Gastroesophageal sphincter (tissue), 4 donors: Measurements from ENCODE around the gene DIP2C. TPM values are rescaled to one million over a fixed set of nuclear protein-coding genes. Genes with fewer than 3 reads are reported as not detected.
"Not testable (repeated sequence)": the region's sequence is repeated elsewhere in the genome, so short reads cannot be mapped to it uniquely, and the experiment has no call there.

Experiments
- ATAC-seq: fragments of 150-250 bp; one replicate; pipeline ENCODE4 v1.9.1; 2016; ENCODE audit warnings: mild to moderate bottlenecking, moderate library complexity
- H3K27ac ChIP-seq, 4 donors: fragments of 200-600 bp; sonication (generic) in 3 of 4; 1 replicate in 3 of 4; 2 replicates in 1 of 4; pipeline ENCODE4 v1.5.1; 2016 to 2019
- H3K27me3 ChIP-seq: fragments of 200-600 bp; sonication (generic); one replicate; pipeline ENCODE4 v1.5.1; 2019
- H3K36me3 ChIP-seq, 2 donors: fragments of 200-600 bp; sonication (generic); one replicate each; pipeline ENCODE4 v1.5.1; 2019; ENCODE audit warnings: control low read depth in 1 of 2
- H3K4me1 ChIP-seq, 3 donors: fragments of 200-600 bp; sonication (generic); 1 replicate in 2 of 3; 2 replicates in 1 of 3; pipeline ENCODE4 v1.5.1; 2016 to 2019; ENCODE audit warnings: control low read depth in 2 of 3
- H3K4me3 ChIP-seq, 2 donors: fragments of 200-600 bp; sonication (generic); one replicate each; pipeline ENCODE4 v1.5.1; 2019; ENCODE audit warnings: mild to moderate bottlenecking in 1 of 2, moderate library complexity in 1 of 2
- H3K9me3 ChIP-seq, 3 donors: fragments of 200-600 bp; sonication (generic); one replicate each; pipeline ENCODE4 v1.5.1; 2017 to 2019; ENCODE audit warnings: control low read depth in 2 of 3
- EP300 ChIP-seq: sonication (generic); formaldehyde crosslinking; IDR thresholded peaks from one replicate; pipeline ENCODE4 v1.6.1; 2017; ENCODE audit warnings: antibody characterized with exemption, mild to moderate bottlenecking
- POLR2A ChIP-seq, 2 donors: fragments of 450-650 bp; IDR thresholded peaks; one replicate each; pipeline ENCODE4 v1.6.1; 2017; ENCODE audit warnings: antibody characterized with exemption in 2 of 2, mild to moderate bottlenecking in 2 of 2, moderate library complexity in 1 of 2
- POLR2AphosphoS5 ChIP-seq: sonication (generic); formaldehyde crosslinking; IDR thresholded peaks from one replicate; pipeline ENCODE4 v1.6.1; 2017; ENCODE audit warnings: antibody characterized with exemption
- WGBS, 2 donors: methylation state at CpG; one replicate each; pipeline ENCODE4 v1.1.5; 2018; ENCODE audit warnings: low coverage in 1 of 2; 5-methylcytosine and 5-hydroxymethylcytosine counted together
- total RNA-seq, 4 donors: library from RNA; depleted of rRNA; stranded (reverse); fragments of >200 nt; gene quantifications; one replicate each; pipeline ENCODE4 v1.1.0, GENCODE V29; 2016
- TF ChIP-seq, protein P1 (sequence below), 4 experiments: fragments of 200-600 bp in 2 of 4; fragments of 450-650 bp in 2 of 4; sonication (generic) in 1 of 4; IDR thresholded peaks; one replicate each; pipeline ENCODE4 v1.5.1; 2017 to 2019; ENCODE audit warnings: antibody characterized with exemption in 4 of 4, mild to moderate bottlenecking in 2 of 4, moderate library complexity in 2 of 4

Gene DIP2C
- total RNA-seq, 4 donors from 2014 or later: 40.8 to 73.8 (median 47.7) TPM

DNA sequence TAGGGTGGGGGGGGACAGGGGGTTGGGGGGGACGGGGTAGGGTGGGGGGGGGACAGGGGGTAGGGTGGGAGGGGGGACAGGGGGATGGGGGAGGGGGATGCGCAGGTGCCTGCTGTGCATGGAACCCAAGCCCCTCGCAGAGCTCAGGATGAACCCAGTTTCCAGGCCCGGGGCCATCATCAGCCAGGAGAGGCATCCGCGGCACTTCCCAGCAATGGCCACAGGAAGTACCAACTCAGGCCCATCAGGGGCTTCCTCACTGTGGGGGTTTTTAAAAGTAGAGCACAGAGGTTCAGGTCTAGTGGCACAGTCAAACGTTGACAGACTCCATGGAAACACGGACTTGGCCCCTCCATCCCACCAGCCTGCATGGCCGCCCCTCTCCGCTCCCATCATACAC is 172.7 kb downstream of the DIP2C start:
- Histone ChIP-seq H3K36me3 (peaks cover 0 to 8% of the 10 kb centered on the region in 2 donors), H3K4me1 (peaks cover 0 to 83% (median 17%) of the 10 kb centered on the region in 3 donors), H3K27ac (peak overlapping the region in 3 of 4 donors; percentile 10 to 55 (median 14)), H3K4me3 (no peak overlapping the region), H3K27me3 (no peaks in the 10 kb centered on the region), H3K9me3 (no peaks in the 10 kb centered on the region)
- ATAC-seq: no peak
- TF ChIP-seq POLR2AphosphoS5 (no peak), EP300 (no peak), POLR2A (IDR thresholded peaks at IDR 0.05) (no peak)
- TF ChIP-seq, protein P1, sequence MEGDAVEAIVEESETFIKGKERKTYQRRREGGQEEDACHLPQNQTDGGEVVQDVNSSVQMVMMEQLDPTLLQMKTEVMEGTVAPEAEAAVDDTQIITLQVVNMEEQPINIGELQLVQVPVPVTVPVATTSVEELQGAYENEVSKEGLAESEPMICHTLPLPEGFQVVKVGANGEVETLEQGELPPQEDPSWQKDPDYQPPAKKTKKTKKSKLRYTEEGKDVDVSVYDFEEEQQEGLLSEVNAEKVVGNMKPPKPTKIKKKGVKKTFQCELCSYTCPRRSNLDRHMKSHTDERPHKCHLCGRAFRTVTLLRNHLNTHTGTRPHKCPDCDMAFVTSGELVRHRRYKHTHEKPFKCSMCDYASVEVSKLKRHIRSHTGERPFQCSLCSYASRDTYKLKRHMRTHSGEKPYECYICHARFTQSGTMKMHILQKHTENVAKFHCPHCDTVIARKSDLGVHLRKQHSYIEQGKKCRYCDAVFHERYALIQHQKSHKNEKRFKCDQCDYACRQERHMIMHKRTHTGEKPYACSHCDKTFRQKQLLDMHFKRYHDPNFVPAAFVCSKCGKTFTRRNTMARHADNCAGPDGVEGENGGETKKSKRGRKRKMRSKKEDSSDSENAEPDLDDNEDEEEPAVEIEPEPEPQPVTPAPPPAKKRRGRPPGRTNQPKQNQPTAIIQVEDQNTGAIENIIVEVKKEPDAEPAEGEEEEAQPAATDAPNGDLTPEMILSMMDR (IDR thresholded peaks at IDR 0.05): no peak
- WGBS, 2 donors: 58 to 95% methylated on average over 4 of the region's 10 CpGs

DNA sequence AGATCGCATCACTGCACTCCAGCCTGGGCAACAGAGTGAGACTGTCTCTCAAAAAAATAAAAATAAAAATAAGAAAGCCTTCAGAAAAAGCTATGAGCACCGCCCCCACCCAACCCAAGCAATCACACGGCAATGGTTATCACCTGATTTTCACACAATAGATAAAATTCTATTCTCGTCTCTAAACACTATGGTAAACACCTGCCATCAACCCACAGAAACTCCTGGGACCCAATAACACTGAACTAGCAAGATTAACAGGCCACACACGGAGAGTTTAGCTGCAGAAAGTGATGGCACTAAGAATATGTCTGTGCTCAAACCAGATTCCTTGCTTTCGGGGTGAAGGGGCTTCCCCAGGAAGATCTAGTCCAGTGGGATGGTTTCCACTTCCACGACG is 173.8 kb downstream of the DIP2C start:
- H3K4me1 ChIP-seq: peaks cover 0 to 83% (median 25%) of the 10 kb centered on the region in 3 donors
- H3K27ac ChIP-seq: peak overlapping the region in 2 of 4 donors; percentile 78 to 86
- H3K36me3 ChIP-seq: peaks cover 0 to 8% of the 10 kb centered on the region in 2 donors
- ATAC-seq: no peak
- H3K27me3 ChIP-seq: no peaks in the 10 kb centered on the region
- no peak for TF ChIP-seq POLR2AphosphoS5
- no peak overlapping the region for H3K4me3 ChIP-seq
- WGBS, 2 donors: 93 to 100% methylated on average over 1 to 5 of the region's 8 CpGs
- no peaks in the 10 kb centered on the region for H3K9me3 ChIP-seq

DNA sequence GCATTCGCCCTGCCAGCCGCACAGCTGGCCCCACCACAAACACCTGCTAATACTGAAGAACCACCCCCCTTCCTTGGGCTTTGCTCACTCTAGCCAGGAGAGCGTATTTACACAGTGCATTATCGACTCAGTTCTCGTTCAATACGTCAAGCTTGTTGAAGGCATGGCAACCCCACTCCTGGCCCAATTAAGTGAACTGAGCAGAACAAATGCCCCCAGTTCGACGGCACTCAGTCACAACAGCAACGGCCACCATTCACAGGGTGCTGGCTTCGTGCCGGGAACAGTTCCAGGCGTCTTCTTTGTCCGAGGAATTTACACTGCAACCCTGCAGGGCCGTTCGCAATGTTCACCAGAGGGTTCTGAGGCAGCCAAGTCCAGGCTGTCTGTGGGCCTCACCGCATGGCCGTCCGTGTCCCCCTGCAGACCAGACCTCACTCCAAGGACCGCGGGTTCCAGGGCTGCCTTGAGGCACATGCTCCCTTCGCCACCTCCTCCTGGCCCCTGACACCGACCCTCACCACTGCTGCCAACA is 175.3 kb downstream of the DIP2C start:
- no peaks in the 10 kb centered on the region for H3K9me3 ChIP-seq
- 69 to 83% methylated on average over 4 to 18 of the region's 22 CpGs for WGBS, 2 donors
- H3K36me3 ChIP-seq: peaks cover 0 to 5% of the 10 kb centered on the region in 2 donors
- H3K27me3 ChIP-seq: no peaks in the 10 kb centered on the region
- peak overlapping the region in 3 of 4 donors; percentile 43 to 86 (median 78) for H3K27ac ChIP-seq
- H3K4me3 ChIP-seq: no peak overlapping the region
- ATAC-seq: no peak
- TF ChIP-seq POLR2A (IDR thresholded peaks at IDR 0.05): no peak
- no peak for TF ChIP-seq POLR2AphosphoS5
- TF ChIP-seq, protein P1 (IDR thresholded peaks at IDR 0.05): no peak
- TF ChIP-seq EP300: no peak
- peaks cover 0 to 84% (median 36%) of the 10 kb centered on the region in 3 donors for H3K4me1 ChIP-seq

DNA sequence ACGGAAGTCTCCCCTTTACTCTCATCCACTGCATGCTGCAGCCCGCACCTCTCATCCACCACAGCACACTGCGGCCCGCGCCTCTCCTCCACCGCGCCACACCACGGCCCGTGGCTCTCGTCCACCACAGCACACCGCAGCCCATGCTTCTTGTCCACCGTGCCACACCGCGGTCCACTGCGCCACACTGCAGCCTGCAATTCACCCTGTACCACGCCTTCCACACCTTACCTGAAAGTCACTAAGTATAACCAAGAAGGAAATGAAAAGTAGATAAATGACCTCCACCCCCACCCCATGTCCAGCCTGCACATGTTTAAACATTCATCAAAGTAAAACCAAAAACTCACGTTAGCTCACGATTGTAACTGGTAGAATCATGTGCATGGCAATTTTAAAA is 176.1 kb downstream of the DIP2C start:
- Histone ChIP-seq H3K9me3 (no peaks in the 10 kb centered on the region), H3K27ac (peak overlapping the region in 2 of 4 donors; percentile 78 to 86), H3K4me3 (no peak overlapping the region), H3K27me3 (no peaks in the 10 kb centered on the region), H3K4me1 (peaks cover 0 to 92% (median 36%) of the 10 kb centered on the region in 3 donors), H3K36me3 (peaks cover 0 to 5% of the 10 kb centered on the region in 2 donors)
- ATAC-seq: no peak
- TF ChIP-seq, protein P1 (IDR thresholded peaks at IDR 0.05): no peak
- TF ChIP-seq POLR2A (IDR thresholded peaks at IDR 0.05) (no peak), EP300 (no peak), POLR2AphosphoS5 (no peak)
- 83 to 85% methylated on average over 11 to 18 of the region's 18 CpGs for WGBS, 2 donors

DNA sequence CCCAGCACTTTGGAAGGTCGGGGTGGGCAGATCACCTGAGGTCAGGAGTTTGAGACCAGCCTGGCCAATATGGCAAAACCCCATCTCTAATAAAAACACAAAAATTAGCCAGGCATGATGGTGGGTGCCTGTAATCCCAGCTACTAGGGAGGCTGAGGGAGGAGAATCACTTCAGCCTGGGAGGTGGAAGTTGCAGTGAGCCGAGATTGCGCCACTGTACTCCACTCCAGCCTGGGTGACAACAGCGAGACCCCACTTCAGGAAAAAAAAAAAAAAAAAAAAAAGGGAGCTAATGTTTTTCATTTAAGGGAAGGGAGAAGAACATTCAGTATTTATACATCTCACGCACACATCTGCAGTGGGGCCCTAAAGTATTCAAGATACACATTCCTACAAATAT is 176.8 kb downstream of the DIP2C start:
- H3K36me3 ChIP-seq, H3K4me3 ChIP-seq, ATAC-seq, H3K27me3 ChIP-seq, H3K9me3 ChIP-seq: not testable (repeated sequence)
- H3K27ac ChIP-seq: peak overlapping the region in 2 of 4 donors; percentile 78 to 86
- peaks cover 0 to 93% (median 36%) of the 10 kb centered on the region in 3 donors for H3K4me1 ChIP-seq
- 93% methylated on average over 4 to 5 of the region's 5 CpGs for WGBS, 2 donors

DNA sequence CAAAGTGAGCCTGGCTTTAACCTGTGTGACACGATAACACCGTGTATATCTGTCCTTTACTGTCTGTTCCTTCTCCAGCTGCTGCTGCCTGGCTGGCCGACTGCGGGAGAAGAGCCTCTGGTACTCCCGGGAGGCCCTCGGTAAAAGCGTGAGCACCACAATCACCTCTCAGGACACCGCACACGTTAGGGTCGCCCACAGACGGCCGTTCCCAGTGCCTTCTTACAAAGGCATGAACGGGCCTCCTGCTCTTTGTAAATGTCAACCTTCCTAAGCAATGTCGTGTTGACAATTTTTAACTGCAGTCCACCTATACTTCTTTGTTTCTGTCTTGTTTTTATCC is 177.6 kb downstream of the DIP2C start:
- 40 to 49% methylated on average over 2 to 7 of the region's 14 CpGs for WGBS, 2 donors
- no peak for TF ChIP-seq POLR2A (IDR thresholded peaks at IDR 0.05)
- TF ChIP-seq, protein P1 (IDR thresholded peaks at IDR 0.05): no peak
- no peak for TF ChIP-seq POLR2AphosphoS5
- TF ChIP-seq EP300: no peak
- Histone ChIP-seq H3K9me3 (no peaks in the 10 kb centered on the region), H3K27me3 (no peaks in the 10 kb centered on the region), H3K4me1 (peaks cover 0 to 86% (median 36%) of the 10 kb centered on the region in 3 donors), H3K27ac (peak overlapping the region in 3 of 4 donors; percentile 78 to 86 (median 78)), H3K4me3 (no peak overlapping the region), H3K36me3 (peaks cover 0 to 13% of the 10 kb centered on the region in 2 donors)
- ATAC-seq: no peak
